ENCODE results near the gene SPATA46. TPM values are rescaled to one million over a fixed set of nuclear protein-coding genes. Genes with fewer than 3 reads are reported as not detected.

SPATA46 gene
- total and polyA plus RNA-seq, 9 of the 15 experiments (the other 6 are each of a cell fraction or from before 2014, with no cell fraction given): 0.04 to 0.11 TPM; not detected in 7

- peak; percentile 14; the same call in 1 of the 2 replicates for TF ChIP-seq ZEB2 (IDR thresholded peaks at IDR 0.05)
- no peak; the same call in 1 of the 2 replicates for TF ChIP-seq ILF3 (IDR thresholded peaks at IDR 0.05; ENCODE audit: borderline replicate concordance)
- TF ChIP-seq DPF2 (IDR thresholded peaks at IDR 0.05): peak; percentile 90
- TF ChIP-seq, protein P1, sequence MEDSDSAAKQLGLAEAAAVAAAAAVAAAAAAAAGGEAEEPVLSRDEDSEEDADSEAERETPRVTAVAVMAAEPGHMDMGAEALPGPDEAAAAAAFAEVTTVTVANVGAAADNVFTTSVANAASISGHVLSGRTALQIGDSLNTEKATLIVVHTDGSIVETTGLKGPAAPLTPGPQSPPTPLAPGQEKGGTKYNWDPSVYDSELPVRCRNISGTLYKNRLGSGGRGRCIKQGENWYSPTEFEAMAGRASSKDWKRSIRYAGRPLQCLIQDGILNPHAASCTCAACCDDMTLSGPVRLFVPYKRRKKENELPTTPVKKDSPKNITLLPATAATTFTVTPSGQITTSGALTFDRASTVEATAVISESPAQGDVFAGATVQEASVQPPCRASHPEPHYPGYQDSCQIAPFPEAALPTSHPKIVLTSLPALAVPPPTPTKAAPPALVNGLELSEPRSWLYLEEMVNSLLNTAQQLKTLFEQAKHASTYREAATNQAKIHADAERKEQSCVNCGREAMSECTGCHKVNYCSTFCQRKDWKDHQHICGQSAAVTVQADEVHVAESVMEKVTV (CRISPR knock-in tag; IDR thresholded peaks at IDR 0.05): peak; percentile 82
- TF ChIP-seq, protein P2, sequence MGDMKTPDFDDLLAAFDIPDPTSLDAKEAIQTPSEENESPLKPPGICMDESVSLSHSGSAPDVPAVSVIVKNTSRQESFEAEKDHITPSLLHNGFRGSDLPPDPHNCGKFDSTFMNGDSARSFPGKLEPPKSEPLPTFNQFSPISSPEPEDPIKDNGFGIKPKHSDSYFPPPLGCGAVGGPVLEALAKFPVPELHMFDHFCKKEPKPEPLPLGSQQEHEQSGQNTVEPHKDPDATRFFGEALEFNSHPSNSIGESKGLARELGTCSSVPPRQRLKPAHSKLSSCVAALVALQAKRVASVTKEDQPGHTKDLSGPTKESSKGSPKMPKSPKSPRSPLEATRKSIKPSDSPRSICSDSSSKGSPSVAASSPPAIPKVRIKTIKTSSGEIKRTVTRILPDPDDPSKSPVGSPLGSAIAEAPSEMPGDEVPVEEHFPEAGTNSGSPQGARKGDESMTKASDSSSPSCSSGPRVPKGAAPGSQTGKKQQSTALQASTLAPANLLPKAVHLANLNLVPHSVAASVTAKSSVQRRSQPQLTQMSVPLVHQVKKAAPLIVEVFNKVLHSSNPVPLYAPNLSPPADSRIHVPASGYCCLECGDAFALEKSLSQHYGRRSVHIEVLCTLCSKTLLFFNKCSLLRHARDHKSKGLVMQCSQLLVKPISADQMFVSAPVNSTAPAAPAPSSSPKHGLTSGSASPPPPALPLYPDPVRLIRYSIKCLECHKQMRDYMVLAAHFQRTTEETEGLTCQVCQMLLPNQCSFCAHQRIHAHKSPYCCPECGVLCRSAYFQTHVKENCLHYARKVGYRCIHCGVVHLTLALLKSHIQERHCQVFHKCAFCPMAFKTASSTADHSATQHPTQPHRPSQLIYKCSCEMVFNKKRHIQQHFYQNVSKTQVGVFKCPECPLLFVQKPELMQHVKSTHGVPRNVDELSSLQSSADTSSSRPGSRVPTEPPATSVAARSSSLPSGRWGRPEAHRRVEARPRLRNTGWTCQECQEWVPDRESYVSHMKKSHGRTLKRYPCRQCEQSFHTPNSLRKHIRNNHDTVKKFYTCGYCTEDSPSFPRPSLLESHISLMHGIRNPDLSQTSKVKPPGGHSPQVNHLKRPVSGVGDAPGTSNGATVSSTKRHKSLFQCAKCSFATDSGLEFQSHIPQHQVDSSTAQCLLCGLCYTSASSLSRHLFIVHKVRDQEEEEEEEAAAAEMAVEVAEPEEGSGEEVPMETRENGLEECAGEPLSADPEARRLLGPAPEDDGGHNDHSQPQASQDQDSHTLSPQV (IDR thresholded peaks at IDR 0.05): peak; percentile 29; the same call in 1 of the 2 replicates
- 0 out of 2 replicates have a peak, but pooled peaks have one; percentile 9 for TF ChIP-seq NCOA6 (IDR thresholded peaks at IDR 0.05)
- TF ChIP-seq ETV6 (IDR thresholded peaks at IDR 0.05; ENCODE audit: borderline replicate concordance in 1 of 2, low read depth in 2 of 2, low read length in 1 of 2): peak; percentile 92 to 93
- TF ChIP-seq ETV6 (CRISPR knock-in tag; IDR thresholded peaks at IDR 0.05; ENCODE audit: borderline replicate concordance): no peak
- TF ChIP-seq NFATC3 (IDR thresholded peaks at IDR 0.05): peak; percentile 84
- peak; percentile 97 for TF ChIP-seq THRAP3 (IDR thresholded peaks at IDR 0.05; ENCODE audit: borderline replicate concordance)
- no peak for TF ChIP-seq PURB (CRISPR knock-in tag; IDR thresholded peaks at IDR 0.05; ENCODE audit: low read depth)
- no peak for TF ChIP-seq ZNF76 (CRISPR knock-in tag; IDR thresholded peaks at IDR 0.05; ENCODE audit: borderline replicate concordance)
- TF ChIP-seq POLR2AphosphoS5 (IDR thresholded peaks at IDR 0.05; ENCODE audit: control insufficient read depth, insufficient read depth, low read depth, low read length): no peak
- TF ChIP-seq NUFIP1 (IDR thresholded peaks at IDR 0.05; ENCODE audit: partially characterized antibody): no peak
- TF ChIP-seq, protein P3, sequence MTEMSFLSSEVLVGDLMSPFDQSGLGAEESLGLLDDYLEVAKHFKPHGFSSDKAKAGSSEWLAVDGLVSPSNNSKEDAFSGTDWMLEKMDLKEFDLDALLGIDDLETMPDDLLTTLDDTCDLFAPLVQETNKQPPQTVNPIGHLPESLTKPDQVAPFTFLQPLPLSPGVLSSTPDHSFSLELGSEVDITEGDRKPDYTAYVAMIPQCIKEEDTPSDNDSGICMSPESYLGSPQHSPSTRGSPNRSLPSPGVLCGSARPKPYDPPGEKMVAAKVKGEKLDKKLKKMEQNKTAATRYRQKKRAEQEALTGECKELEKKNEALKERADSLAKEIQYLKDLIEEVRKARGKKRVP (CRISPR knock-in tag; IDR thresholded peaks at IDR 0.05): no peak
- no peak for TF ChIP-seq ZNF511 (CRISPR knock-in tag; IDR thresholded peaks at IDR 0.05)
- peak; percentile 57 for TF ChIP-seq ASH1L (IDR thresholded peaks at IDR 0.05; ENCODE audit: borderline replicate concordance, low read depth, partially characterized antibody)
- 0 out of 2 replicates have a peak, but pooled peaks have one; percentile 21 for TF ChIP-seq BACH1 (tag; IDR thresholded peaks at IDR 0.05)
These were observed 15.3 kb upstream of the SPATA46 start (continued) for GRCh38 chr1:162391790-162392563.
